HCT116 (cell line): ENCODE measurements around the gene DDN. TPM values are rescaled to one million over a fixed set of nuclear protein-coding genes. Genes with fewer than 3 reads are reported as not detected.

Experiments used
- ATAC-seq: fragments of 200-7000 bp; cut with Tn5 transposase; 2 replicates; pipeline ENCODE4 v1.9.1; 2020; ENCODE audit warnings: mild to moderate bottlenecking, moderate library complexity
- BruUV-seq: library from RNA; stranded (reverse); fragments of 400-500 nt; replicated peaks from 2 replicates; lab custom pipeline; 2021; lab: Mats Ljungman, UMichigan
- CTCF ChIA-PET: fragments of 300-600 bp; sonication (Branson Sonifier 250); formaldehyde crosslinking; loops from one replicate; lab custom pipeline; 2021; ENCODE audit warnings: antibody characterized with exemption; lab: Charles Lee
- POLR2A ChIA-PET: fragments of 300-600, 350-600 bp; sonication (Branson Sonifier 250); formaldehyde crosslinking; loops from one replicate; lab custom pipeline; 2021; ENCODE audit warnings: antibody characterized with exemption; lab: Charles Lee
- RAD21 ChIA-PET, 2 experiments: fragments of 300-600 bp; sonication (Branson Sonifier 250); formaldehyde crosslinking; loops; one replicate each; lab custom pipeline; 2023; ENCODE audit warnings: low total read pairs in 2 of 2; ENCODE audit not compliant: uncharacterized antibody in 2 of 2, unreplicated experiment in 2 of 2, low non-redundant PET in 1 of 2; lab: Charles Lee
- DNase-seq: peaks from one replicate; pipeline ENCODE4 v3.0.0-alpha.2; 2010; ENCODE audit warnings: low read depth, low spot score
- H2AFZ ChIP-seq: fragments of 200-600 bp; shearing (Covaris generic), sonication (generic); 2 replicates; pipeline ENCODE4 v1.6.1; 2017; ENCODE audit warnings: low read depth, mixed run types, mixed read lengths, antibody characterized with exemption, low read length; ENCODE audit not compliant: poor library complexity, severe bottlenecking
- H3K27ac ChIP-seq: 2 replicates; pipeline ENCODE4 v1.5.1; 2012; ENCODE audit warnings: low read depth, low read length
- H3K27me3 ChIP-seq: fragments of 200-600 bp; sonication (generic); 2 replicates; pipeline ENCODE4 v1.6.1; 2016; ENCODE audit warnings: mixed run types, low read length, mixed read lengths; ENCODE audit not compliant: insufficient read depth
- H3K36me3 ChIP-seq, 2 experiments: fragments of 200-500 bp in 1 of 2; fragments of 200-600 bp in 1 of 2; sonication (Bioruptor generic) in 1 of 2; sonication (generic) in 1 of 2; 2 replicates each; pipeline versions ENCODE4 v1.5.1 to v1.6.1; 2014 to 2016; ENCODE audit warnings: low read length in 2 of 2, inconsistent platforms in 1 of 2, mixed read lengths in 1 of 2, mixed run types in 1 of 2; ENCODE audit not compliant: insufficient read depth in 2 of 2, control insufficient read depth in 1 of 2
- H3K4me1 ChIP-seq, 2 experiments: fragments of 200-600 bp in 1 of 2; sonication (generic) in 1 of 2; 2 replicates each; pipeline versions ENCODE4 v1.5.1 to v1.6.1; 2012 to 2017; ENCODE audit warnings: low read length in 2 of 2, inconsistent platforms in 1 of 2, mild to moderate bottlenecking in 1 of 2, mixed read lengths in 1 of 2, mixed run types in 1 of 2, moderate library complexity in 1 of 2; ENCODE audit not compliant: insufficient read depth in 2 of 2, control insufficient read depth in 1 of 2
- H3K4me2 ChIP-seq: fragments of 200-600 bp; sonication (generic); 2 replicates; pipeline ENCODE4 v1.6.1; 2017; ENCODE audit warnings: mixed run types, low read length, mixed read lengths
- H3K4me3 ChIP-seq, 2 experiments: fragments of 200-600 bp in 1 of 2; sonication (generic) in 1 of 2; replicated peaks in 1 of 2; 2 replicates each; pipeline ENCODE4 v1.5.1; 2011 to 2016; ENCODE audit warnings: low read length in 2 of 2, control low read depth in 1 of 2, low read depth in 1 of 2, mild to moderate bottlenecking in 1 of 2, mixed read lengths in 1 of 2, mixed run types in 1 of 2
- H3K79me2 ChIP-seq: fragments of 200-600 bp; sonication (generic); 2 replicates; pipeline ENCODE4 v1.6.1; 2017; ENCODE audit warnings: mild to moderate bottlenecking, mixed run types, low read length, moderate library complexity, mixed read lengths; ENCODE audit not compliant: insufficient read depth
- H3K9ac ChIP-seq: fragments of 200-600 bp; sonication (generic); 2 replicates; pipeline ENCODE4 v1.6.1; 2016; ENCODE audit warnings: low read length, mixed read lengths
- H3K9me2 ChIP-seq: fragments of 200-600 bp; sonication (generic), shearing (Covaris generic); 2 replicates; pipeline ENCODE4 v1.6.1; 2017; ENCODE audit warnings: mixed run types, mild to moderate bottlenecking, moderate library complexity; ENCODE audit not compliant: insufficient read depth
- H3K9me3 ChIP-seq, 2 experiments: fragments of 200-500 bp in 1 of 2; fragments of 200-600 bp in 1 of 2; sonication (Bioruptor generic) in 1 of 2; sonication (generic) in 1 of 2; 2 replicates each; pipeline ENCODE4 v1.6.1; 2014 to 2017; ENCODE audit warnings: low read length in 2 of 2, mixed read lengths in 2 of 2, inconsistent platforms in 1 of 2, low read depth in 1 of 2, mild to moderate bottlenecking in 1 of 2, mixed run types in 1 of 2, moderate library complexity in 1 of 2; ENCODE audit not compliant: control insufficient read depth in 1 of 2, insufficient read depth in 1 of 2
- H4K20me1 ChIP-seq: fragments of 200-600 bp; sonication (generic), shearing (Covaris generic); 2 replicates; pipeline ENCODE4 v1.6.1; 2017; ENCODE audit warnings: mixed run types, mild to moderate bottlenecking, moderate library complexity; ENCODE audit not compliant: insufficient read depth
- ATF3 ChIP-seq: IDR thresholded peaks from 2 replicates; pipeline ENCODE4 v1.6.1; 2012
- CEBPB ChIP-seq: IDR thresholded peaks from 2 replicates; pipeline ENCODE4 v1.6.1; 2012; ENCODE audit warnings: low read depth
- EGR1 ChIP-seq: IDR thresholded peaks from 2 replicates; pipeline ENCODE4 v1.6.1; 2012; ENCODE audit warnings: low read depth
- ELF1 ChIP-seq: IDR thresholded peaks from 2 replicates; pipeline ENCODE4 v1.6.1; 2012; ENCODE audit warnings: low read depth, borderline replicate concordance
- EZH2phosphoT487 ChIP-seq: fragments of 200-600 bp; IDR thresholded peaks from 2 replicates; pipeline ENCODE4 v1.6.1; 2018; ENCODE audit warnings: antibody characterized with exemption, borderline replicate concordance
- POLR2A ChIP-seq: IDR thresholded peaks from 2 replicates; pipeline ENCODE4 v1.7.0; 2011; ENCODE audit warnings: borderline replicate concordance; ENCODE audit not compliant: insufficient read depth, insufficient read length; ENCODE audit errors: extremely low read depth
- RAD21 ChIP-seq: IDR thresholded peaks from 2 replicates; pipeline ENCODE4 v1.6.1; 2012; ENCODE audit warnings: low read depth, mild to moderate bottlenecking
- SIN3A ChIP-seq: IDR thresholded peaks from 2 replicates; pipeline ENCODE4 v1.6.1; 2012; ENCODE audit warnings: low read depth
- SP1 ChIP-seq: IDR thresholded peaks from 2 replicates; pipeline ENCODE4 v1.6.1; 2012; ENCODE audit warnings: low read depth
- TCF7L2 ChIP-seq: IDR thresholded peaks from 2 replicates; pipeline ENCODE4 v1.7.0; 2011; ENCODE audit warnings: borderline replicate concordance, inconsistent platforms; ENCODE audit not compliant: insufficient read depth, insufficient read length; ENCODE audit errors: extremely low read depth
- YY1 ChIP-seq: IDR thresholded peaks from 2 replicates; pipeline ENCODE4 v1.6.1; 2011; ENCODE audit warnings: low read length, low read depth, moderate library complexity, mild to moderate bottlenecking; ENCODE audit not compliant: insufficient replicate concordance; ENCODE audit errors: extremely low read depth
- ZBTB33 ChIP-seq: IDR thresholded peaks from 2 replicates; pipeline ENCODE4 v1.6.1; 2011; ENCODE audit warnings: mild to moderate bottlenecking, low read length, moderate library complexity; ENCODE audit not compliant: insufficient replicate concordance; ENCODE audit errors: extremely low read depth
- intact Hi-C: fragments of 100-400 bp; cut with micrococcal nuclease; formaldehyde crosslinking; loops from 2 replicates; pipeline ENCODE4 v1.10.0; 2022
- total RNA-seq: library from RNA; stranded (reverse); gene quantifications from one replicate; pipeline ENCODE4 v1.2.1, GENCODE V29; 2021; ENCODE audit not compliant: unreplicated experiment

DDN gene
- total RNA-seq, 1 experiment from 2014 or later, result 8.1 TPM

GRCh38 chr12:48979602-48980388 lies 19.4 kb downstream of the DDN start:
- TF ChIP-seq POLR2A (no peak), YY1 (no peak), EZH2phosphoT487 (no peak), RAD21 (no peak), EGR1 (no peak), SP1 (no peak), SIN3A (no peak)
- intact Hi-C loops, result no loop called here
- H3K9me2 ChIP-seq, result no peaks in the 10 kb centered on the region
- H3K9me3 ChIP-seq, result no peaks in the 10 kb centered on the region
- no peak overlapping the region for H3K4me2 ChIP-seq
- H4K20me1 ChIP-seq, result no peaks in the 10 kb centered on the region
- no peaks in the 10 kb centered on the region for H3K79me2 ChIP-seq
- H3K27ac ChIP-seq, result no peak overlapping the region
- no peak overlapping the region for H3K4me3 ChIP-seq
- no peaks in the 10 kb centered on the region for H3K36me3 ChIP-seq
- no peak overlapping the region for H3K9ac ChIP-seq
- CTCF ChIA-PET, result interaction anchor here (1.5 kb wide), 1 partner anchor 8 kb away, joined by 3 read pairs; no protein-coding TSS in a partner anchor
- RAD21 ChIA-PET, result no interaction called here
- H3K27me3 ChIP-seq, result peaks cover 8% of the 10 kb centered on the region; the same call in 1 of the 2 replicates
- POLR2A ChIA-PET, result no interaction called here
- DNase-seq, result no peak
- H2AFZ ChIP-seq, result no peak overlapping the region
- peaks cover 3 to 12% of the 10 kb centered on the region in 2 experiments; a peak in 3 of 4 replicates for H3K4me1 ChIP-seq
- ATAC-seq, result no peak
- no TSS peak for BruUV-seq

GRCh38 chr12:48978741-48979601 lies 20.2 kb downstream of the DDN start:
- Histone ChIP-seq H4K20me1 (no peaks in the 10 kb centered on the region), H3K4me3 (no peak overlapping the region), H3K9me3 (no peaks in the 10 kb centered on the region), H3K27me3 (peaks cover 6% of the 10 kb centered on the region; the same call in 1 of the 2 replicates), H3K27ac (no peak overlapping the region), H3K4me2 (no peak overlapping the region), H3K9ac (no peak overlapping the region), H2AFZ (no peak overlapping the region), H3K36me3 (no peaks in the 10 kb centered on the region), H3K79me2 (no peaks in the 10 kb centered on the region), H3K4me1 (peaks cover 3 to 12% of the 10 kb centered on the region in 2 experiments; a peak in 3 of 4 replicates), H3K9me2 (no peaks in the 10 kb centered on the region)
- ChIA-PET RAD21 (no interaction called here), CTCF (interaction anchor here (1.5 to 3.3 kb wide), 2 partner anchors 9 to 126 kb away, joined by 3 to 26 read pairs; partner anchors contain the start of gene DDX23), POLR2A (no interaction called here)
- DNase-seq (no peak), ATAC-seq (no peak)
- BruUV-seq, result no TSS peak
- TF ChIP-seq TCF7L2, result no peak
- TF ChIP-seq ELF1, result no peak
- TF ChIP-seq POLR2A, result no peak
- TF ChIP-seq CEBPB, result no peak
- no peak for TF ChIP-seq ATF3
- no peak for TF ChIP-seq SP1
- TF ChIP-seq ZBTB33, result no peak
- intact Hi-C loops, result no loop called here
